NT2/D1 (cell line): ENCODE results near the gene FOXA1.

Source experiments
- DNase-seq: peaks from one replicate; pipeline ENCODE4 v3.0.0-alpha.2; 2011; ENCODE audit warnings: low read depth, low spot score
- H3K27me3 ChIP-seq: 2 replicates; pipeline ENCODE4 v1.6.0; 2011; ENCODE audit warnings: mild to moderate bottlenecking; ENCODE audit not compliant: insufficient read length, insufficient read depth
- H3K36me3 ChIP-seq: 2 replicates; pipeline ENCODE4 v1.6.1; 2011; ENCODE audit warnings: mild to moderate bottlenecking, low read length, mixed read lengths; ENCODE audit not compliant: insufficient read depth, insufficient read length
- H3K4me1 ChIP-seq: 2 replicates; pipeline ENCODE4 v1.5.1; 2011; ENCODE audit not compliant: insufficient read depth, insufficient read length
- H3K4me3 ChIP-seq: 2 replicates; pipeline ENCODE4 v1.5.1; 2011; ENCODE audit warnings: low read depth; ENCODE audit not compliant: insufficient read length
- H3K9ac ChIP-seq: 2 replicates; pipeline ENCODE4 v1.6.0; 2011; ENCODE audit warnings: low read depth; ENCODE audit not compliant: insufficient read length
- H3K9me3 ChIP-seq: 2 replicates; pipeline ENCODE4 v1.5.1; 2011; ENCODE audit warnings: mild to moderate bottlenecking, low read length; ENCODE audit not compliant: insufficient read depth
- SUZ12 ChIP-seq: IDR thresholded peaks from 2 replicates; pipeline ENCODE4 v1.6.1; 2011; ENCODE audit not compliant: insufficient read length, insufficient read depth; ENCODE audit errors: extremely low read depth
- YY1 ChIP-seq: IDR thresholded peaks from 2 replicates; pipeline ENCODE4 v1.6.1; 2011; ENCODE audit not compliant: insufficient read length, insufficient read depth
- ZNF274 ChIP-seq: IDR thresholded peaks from 2 replicates; pipeline ENCODE4 v1.6.1; 2011; ENCODE audit warnings: mild to moderate bottlenecking, low read depth, low read length

FOXA1 gene

GRCh38 chr14:37625597-37626595 lies 30.8 kb upstream of the FOXA1 start:
- Histone ChIP-seq H3K36me3 (no peaks in the 10 kb centered on the region), H3K9ac (no peak overlapping the region), H3K27me3 (peaks cover 26% of the 10 kb centered on the region), H3K4me1 (no peaks in the 10 kb centered on the region), H3K9me3 (no peaks in the 10 kb centered on the region), H3K4me3 (no peak overlapping the region)
- TF ChIP-seq SUZ12 (no peak), ZNF274 (no peak), YY1 (no peak)
- DNase-seq: no peak

- no peak overlapping the region for H3K9ac ChIP-seq
- H3K9me3 ChIP-seq: no peaks in the 10 kb centered on the region
- no peaks in the 10 kb centered on the region for H3K4me1 ChIP-seq
- no peaks in the 10 kb centered on the region for H3K36me3 ChIP-seq
- H3K27me3 ChIP-seq: peaks cover 32% of the 10 kb centered on the region
- TF ChIP-seq SUZ12: no peak
- no peak for TF ChIP-seq ZNF274
- no peak for TF ChIP-seq YY1
- no peak overlapping the region for H3K4me3 ChIP-seq
- DNase-seq: no peak
Observed at GRCh38 chr14:37623971-37624370, 28.9 kb upstream of the FOXA1 start.

- DNase-seq: no peak
- Histone ChIP-seq H3K36me3 (no peaks in the 10 kb centered on the region), H3K4me1 (no peaks in the 10 kb centered on the region), H3K9ac (no peak overlapping the region), H3K9me3 (no peaks in the 10 kb centered on the region), H3K27me3 (peaks cover 32% of the 10 kb centered on the region), H3K4me3 (no peak overlapping the region)
- TF ChIP-seq SUZ12 (no peak), ZNF274 (no peak)
Observed at GRCh38 chr14:37623426-37623951, 28.4 kb upstream of the FOXA1 start.

GRCh38 chr14:37622231-37622923 lies 27.3 kb upstream of the FOXA1 start:
- H3K4me1 ChIP-seq: no peaks in the 10 kb centered on the region
- H3K36me3 ChIP-seq: no peaks in the 10 kb centered on the region
- no peaks in the 10 kb centered on the region for H3K9me3 ChIP-seq
- H3K27me3 ChIP-seq: peaks cover 32% of the 10 kb centered on the region
- peak overlapping the region; percentile 69 for H3K9ac ChIP-seq
- H3K4me3 ChIP-seq: peak overlapping the region; percentile 15
- no peak for DNase-seq
- no peak for TF ChIP-seq YY1
- TF ChIP-seq SUZ12: no peak
- no peak for TF ChIP-seq ZNF274

- H3K4me3 ChIP-seq: no peak overlapping the region
- H3K36me3 ChIP-seq: no peaks in the 10 kb centered on the region
- no peak overlapping the region for H3K9ac ChIP-seq
- TF ChIP-seq YY1 (no peak), SUZ12 (no peak), ZNF274 (no peak)
- peaks cover 3% of the 10 kb centered on the region; the same call in 1 of the 2 replicates for H3K9me3 ChIP-seq
- no peak for DNase-seq
- H3K27me3 ChIP-seq: peaks cover 32% of the 10 kb centered on the region
- no peaks in the 10 kb centered on the region for H3K4me1 ChIP-seq
Observed at GRCh38 chr14:37620856-37621255, 25.8 kb upstream of the FOXA1 start.

GRCh38 chr14:37618498-37619028 lies 23.5 kb upstream of the FOXA1 start:
- no peak for DNase-seq
- peaks cover 32% of the 10 kb centered on the region for H3K27me3 ChIP-seq
- H3K9me3 ChIP-seq: peaks cover 15% of the 10 kb centered on the region
- no peaks in the 10 kb centered on the region for H3K36me3 ChIP-seq
- no peak overlapping the region for H3K9ac ChIP-seq
- H3K4me1 ChIP-seq: no peaks in the 10 kb centered on the region
- H3K4me3 ChIP-seq: no peak overlapping the region
- TF ChIP-seq SUZ12 (no peak), ZNF274 (no peak), YY1 (no peak)

- Histone ChIP-seq H3K4me1 (no peaks in the 10 kb centered on the region), H3K36me3 (no peaks in the 10 kb centered on the region), H3K9ac (no peak overlapping the region), H3K4me3 (no peak overlapping the region), H3K27me3 (peaks cover 26% of the 10 kb centered on the region), H3K9me3 (peaks cover 15% of the 10 kb centered on the region)
- DNase-seq: no peak
- no peak for TF ChIP-seq SUZ12
Observed at GRCh38 chr14:37617864-37618365, 22.9 kb upstream of the FOXA1 start.
